Left hindlimb (tissue), 1 donor: ENCODE results near the gene CCDC12.

Experiments
- DNase-seq: peaks from one replicate; pipeline ENCODE4 v3.0.0-alpha.2; 2018

The CCDC12 gene

DNA sequence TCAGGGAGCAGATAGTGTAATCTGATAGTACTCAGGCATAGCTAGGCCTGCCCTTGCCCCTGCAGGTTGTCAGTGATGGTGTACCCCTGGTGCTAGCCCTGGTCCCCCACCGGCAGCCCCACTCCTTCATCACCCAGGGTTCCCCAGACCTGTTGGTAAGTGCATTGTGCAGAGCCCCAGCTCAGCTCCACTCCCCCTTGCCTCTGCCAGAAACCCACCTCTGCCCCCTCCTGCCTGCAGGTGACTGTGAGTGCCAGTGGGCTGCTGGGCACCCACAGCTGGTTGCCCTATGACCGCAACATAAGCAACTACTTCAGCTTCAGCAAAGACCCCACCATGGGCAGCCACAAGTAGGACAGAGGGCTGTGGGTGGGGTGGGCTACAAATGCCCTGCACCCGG lies 30.5 kb upstream of the CCDC12 start:
- no peak for DNase-seq

GRCh38 chr3:47006145-47006651 lies 29.7 kb upstream of the CCDC12 start:
- DNase-seq, result no peak

- DNase-seq, result no peak
Observed at GRCh38 chr3:47005212-47006144, 28.9 kb upstream of the CCDC12 start.

DNA sequence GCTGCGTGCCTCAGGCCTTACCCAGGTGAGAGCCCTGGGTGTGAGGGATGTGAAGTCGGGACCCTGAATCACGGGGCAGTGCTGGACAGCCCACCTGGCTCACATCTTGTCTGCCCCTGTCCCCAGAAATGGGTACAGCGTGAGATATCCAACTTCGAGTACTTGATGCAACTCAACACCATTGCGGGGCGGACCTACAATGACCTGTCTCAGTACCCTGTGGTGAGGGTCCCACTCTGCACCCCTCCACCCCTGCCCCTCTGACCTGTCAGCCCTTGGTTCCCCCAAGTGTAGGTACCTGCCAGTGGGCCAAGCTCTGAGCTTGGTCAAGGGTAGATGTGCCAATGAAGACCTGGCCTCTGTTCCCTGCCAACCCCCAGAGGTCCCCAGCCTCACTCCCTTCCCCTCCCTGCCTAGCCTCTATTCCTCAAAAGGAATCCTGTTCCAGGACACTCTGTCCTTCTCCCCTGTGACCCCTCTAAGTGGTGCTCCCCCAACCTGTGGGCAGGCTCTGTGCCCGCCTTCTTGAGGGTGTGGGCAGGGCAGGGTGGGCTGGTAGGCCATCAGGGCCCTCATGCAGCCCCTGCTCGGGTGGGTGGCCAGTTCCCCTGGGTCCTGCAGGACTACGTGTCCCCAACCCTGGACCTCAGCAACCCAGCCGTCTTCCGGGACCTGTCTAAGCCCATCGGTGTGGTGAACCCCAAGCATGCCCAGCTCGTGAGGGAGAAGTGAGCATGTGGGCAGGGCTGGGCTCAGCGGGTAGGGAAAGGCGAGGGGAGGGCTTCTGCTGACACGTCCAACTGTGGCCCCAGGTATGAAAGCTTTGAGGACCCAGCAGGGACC lies 28.0 kb upstream of the CCDC12 start:
- no peak for DNase-seq

DNA sequence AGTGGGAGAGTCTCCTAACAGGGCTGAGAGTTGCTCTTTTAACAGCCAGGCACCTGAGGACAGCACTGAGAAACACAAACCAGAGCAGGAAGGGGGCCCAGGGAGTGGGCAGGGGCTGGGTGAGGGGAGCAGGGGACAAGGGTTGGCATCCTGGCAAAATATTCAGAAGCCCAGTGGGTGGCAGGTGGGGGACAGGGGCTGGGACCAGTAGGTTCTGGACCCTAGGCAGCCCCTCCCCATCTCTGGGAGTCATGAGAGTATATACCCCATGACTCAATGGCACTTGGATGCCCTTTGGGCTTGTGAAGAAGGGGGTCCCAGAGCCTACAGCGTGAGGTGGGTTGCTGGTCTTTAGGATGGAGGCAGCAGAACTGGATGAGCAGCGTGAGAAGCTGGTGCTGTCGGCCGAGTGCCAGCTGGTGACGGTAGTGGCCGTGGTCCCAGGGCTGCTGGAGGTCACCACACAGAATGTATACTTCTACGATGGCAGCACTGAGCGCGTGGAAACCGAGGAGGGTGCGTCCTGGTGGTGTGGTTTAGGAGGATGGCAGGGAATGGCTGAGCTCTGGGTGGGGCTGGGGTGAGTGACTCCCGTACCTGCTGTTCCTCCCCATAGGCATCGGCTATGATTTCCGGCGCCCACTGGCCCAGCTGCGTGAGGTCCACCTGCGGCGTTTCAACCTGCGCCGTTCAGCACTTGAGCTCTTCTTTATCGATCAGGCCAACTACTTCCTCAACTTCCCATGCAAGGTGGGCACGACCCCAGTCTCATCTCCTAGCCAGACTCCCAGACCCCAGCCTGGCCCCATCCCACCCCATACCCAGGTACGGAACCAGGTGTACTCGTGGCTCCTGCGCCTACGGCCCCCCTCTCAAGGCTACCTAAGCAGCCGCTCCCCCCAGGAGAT lies 27.2 kb upstream of the CCDC12 start:
- no peak for DNase-seq

GRCh38 chr3:47003056-47003410 lies 26.5 kb upstream of the CCDC12 start:
- DNase-seq, result no peak

DNA sequence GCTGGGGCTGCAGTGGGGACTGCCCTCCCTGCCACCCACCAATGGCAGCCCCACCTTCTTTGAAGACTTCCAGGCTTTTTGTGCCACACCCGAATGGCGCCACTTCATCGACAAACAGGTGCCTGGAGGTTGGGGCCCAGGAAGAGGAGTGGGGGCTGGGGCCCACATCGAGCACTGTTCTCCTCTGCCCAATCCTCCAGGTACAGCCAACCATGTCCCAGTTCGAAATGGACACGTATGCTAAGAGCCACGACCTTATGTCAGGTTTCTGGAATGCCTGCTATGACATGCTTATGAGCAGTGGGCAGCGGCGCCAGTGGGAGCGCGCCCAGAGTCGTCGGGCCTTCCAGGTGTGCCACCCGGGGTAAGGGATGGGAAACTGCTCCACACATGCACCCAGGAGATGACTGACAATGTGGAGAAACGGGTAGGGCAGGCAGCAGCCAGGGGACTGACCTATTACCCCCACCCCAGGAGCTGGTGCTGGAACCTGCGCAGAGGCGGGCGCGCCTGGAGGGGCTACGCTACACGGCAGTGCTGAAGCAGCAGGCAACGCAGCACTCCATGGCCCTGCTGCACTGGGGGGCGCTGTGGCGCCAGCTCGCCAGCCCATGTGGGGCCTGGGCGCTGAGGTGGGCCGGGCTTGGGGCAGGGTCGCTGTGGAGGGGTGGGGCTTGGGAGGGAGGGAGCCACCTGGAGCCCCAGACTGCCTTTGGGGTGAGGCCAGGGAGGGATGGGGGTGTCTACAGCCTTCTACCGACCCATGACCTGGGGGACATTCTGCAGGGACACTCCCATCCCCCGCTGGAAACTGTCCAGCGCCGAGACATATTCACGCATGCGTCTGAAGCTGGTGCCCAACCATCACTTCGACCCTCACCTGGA lies 25.9 kb upstream of the CCDC12 start:
- no peak for DNase-seq

GRCh38 chr3:47001731-47002170 lies 25.2 kb upstream of the CCDC12 start:
- no peak for DNase-seq

- no peak for DNase-seq
Observed at GRCh38 chr3:47000922-47001730, 24.6 kb upstream of the CCDC12 start.

DNA sequence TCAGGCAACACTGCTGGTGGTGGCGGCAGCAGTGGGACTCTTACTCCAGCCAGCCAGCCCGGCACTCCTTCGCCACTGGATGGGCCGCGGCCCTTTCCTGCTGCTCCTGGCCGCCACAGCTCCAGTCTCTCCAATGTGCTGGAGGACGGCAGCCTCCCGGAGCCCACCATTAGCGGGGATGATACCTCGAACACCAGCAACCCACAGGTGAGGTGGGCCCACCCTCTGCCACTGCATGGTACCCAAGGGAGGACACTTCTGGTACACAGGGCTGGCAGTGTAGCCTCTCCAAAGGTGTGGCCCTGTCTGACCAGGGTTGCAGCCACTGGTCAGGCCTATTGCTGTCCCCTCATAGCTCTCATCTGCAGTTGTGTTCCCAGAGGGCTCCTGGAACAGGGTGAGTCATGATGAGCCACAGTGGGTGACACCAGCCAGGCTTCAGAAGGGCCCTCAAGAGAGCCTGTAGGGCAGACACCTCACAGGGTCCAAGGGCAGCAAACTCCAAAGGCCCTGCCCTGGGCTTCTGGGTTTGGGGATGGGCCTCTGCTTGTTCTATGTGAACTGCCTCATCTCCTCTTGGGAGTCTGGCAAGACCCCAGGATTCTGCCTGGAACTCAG lies 23.8 kb upstream of the CCDC12 start:
- no peak for DNase-seq

DNA sequence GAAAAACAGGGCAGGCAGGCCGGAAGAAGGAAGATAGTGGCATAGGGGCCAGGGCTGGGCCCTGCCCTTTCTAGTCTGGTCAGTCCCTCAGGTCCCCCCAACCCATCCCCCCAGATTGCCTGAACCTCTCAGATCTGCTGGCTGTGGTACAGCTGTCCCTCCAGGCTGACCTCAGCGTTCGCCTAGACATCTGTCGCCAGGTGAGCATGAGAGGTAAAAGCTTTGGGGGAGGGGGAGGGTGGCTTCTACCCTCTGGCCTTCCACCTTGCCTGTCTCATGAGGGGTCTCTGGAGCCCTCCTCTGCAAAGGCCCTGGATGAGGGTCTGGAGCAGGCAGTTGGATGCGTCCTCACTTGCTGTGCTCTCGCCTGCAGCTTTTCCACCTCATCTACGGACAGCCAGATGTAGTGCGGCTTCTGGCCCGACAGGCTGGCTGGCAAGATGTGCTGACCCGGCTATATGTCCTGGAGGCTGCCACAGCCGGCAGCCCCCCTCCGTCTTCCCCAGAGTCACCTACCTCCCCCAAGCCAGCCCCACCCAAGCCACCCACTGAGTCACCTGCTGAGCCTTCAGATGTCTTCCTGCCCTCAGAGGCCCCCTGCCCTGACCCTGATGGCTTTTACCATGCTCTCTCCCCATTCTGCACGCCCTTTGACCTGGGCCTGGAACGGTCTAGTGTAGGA lies 23.1 kb upstream of the CCDC12 start:
- no peak for DNase-seq

GRCh38 chr3:46998852-46999515 lies 22.4 kb upstream of the CCDC12 start:
- DNase-seq, result no peak

DNA sequence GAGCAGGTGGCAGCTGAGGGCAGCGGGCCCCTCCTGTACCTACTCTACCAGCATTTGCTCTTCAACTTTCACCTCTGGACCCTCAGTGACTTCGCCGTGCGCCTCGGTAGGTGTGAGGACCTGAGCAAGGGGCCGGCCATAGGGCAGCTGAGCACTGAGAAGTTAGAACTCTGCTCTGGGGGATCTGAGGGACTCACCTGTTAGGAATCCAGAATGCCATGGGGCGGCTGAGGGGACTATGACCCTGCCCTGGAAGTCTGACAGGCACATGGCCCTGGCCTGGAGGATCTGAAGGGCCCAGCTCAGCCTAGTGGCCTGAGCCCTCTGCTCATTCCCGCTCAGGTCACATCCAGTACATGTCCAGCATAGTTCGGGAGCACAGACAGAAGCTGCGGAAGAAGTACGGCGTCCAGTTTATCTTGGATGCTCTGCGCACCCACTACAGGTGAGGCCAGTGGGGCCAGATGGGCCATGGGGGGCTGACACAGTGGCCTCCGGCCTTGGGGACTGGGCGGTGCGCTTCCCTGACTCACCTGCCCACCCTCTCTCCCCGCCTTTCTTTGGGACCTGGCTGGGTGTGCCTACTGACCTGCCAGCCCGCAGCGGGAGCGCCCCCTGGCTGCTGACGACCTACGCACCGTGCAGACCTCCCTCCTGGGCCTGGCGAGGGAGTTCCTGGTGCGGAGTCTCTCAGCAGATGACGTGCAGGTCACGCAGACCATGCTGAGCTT lies 21.7 kb upstream of the CCDC12 start:
- no peak for DNase-seq

DNA sequence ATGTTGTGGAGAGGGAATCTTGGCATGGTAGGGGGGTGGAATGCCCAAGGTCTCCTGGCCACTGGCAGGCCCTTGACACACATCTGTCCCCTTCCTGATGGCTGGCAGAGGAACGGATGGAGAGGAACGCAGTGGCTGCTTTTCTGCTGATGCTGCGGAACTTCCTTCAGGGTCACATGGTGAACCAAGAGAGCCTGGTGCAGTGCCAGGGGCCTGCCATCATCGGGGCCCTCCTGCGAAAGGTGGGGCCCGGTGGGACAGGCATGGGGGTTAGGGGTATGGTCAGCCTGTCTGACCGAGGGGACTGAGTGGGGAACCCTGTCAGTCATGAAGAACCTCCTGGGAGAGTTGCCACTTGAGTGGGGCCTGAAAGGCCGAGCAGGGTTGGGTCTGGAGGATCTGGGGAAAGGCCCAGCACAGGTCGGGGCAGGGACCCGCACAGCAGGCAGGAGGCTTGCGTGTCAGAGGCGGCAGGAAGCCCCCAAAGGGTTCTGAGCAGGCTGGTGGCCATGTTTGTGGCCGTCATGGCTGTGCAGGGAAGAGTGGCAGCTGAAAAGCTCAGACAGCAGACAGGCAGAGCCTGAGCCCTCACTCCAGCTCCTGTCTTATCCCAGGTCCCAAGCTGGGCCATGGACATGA lies 21.0 kb upstream of the CCDC12 start:
- no peak for DNase-seq

GRCh38 chr3:46996689-46997452 lies 20.3 kb upstream of the CCDC12 start:
- DNase-seq, result no peak

DNA sequence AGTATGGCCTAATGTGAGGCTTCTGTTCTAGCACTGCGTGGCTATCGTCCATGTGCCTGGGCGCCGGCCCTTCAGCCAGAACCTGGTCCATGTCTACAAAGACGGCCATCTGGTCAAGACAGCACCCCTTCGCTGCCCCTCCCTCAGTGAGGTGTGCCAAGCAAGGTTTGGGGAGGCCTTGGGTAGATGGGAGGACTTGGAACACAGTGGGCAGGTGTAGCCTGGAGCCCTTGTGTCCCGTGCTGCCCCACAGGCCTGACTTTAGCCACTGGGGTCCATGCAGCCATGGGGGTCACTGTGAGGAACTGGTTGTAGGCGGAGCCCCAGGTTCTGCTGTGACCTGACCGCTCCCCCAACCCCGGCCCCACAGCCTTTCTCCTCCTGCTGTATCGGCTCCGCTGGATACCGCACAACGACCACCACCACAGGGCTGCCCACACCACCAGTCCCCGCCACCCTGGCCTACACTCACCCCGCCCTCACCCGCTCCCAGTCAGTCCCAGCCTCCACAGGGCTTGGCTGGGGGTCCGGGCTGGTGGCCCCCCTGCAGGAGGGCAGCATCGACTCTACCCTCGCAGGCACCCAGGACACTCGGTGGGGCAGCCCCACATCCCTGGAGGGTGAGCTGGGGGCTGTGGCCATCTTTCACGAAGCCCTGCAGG lies 19.5 kb upstream of the CCDC12 start:
- DNase-seq, result no peak
